HG02870 (cell line): ENCODE results near the gene YPEL2.
"Not testable (repeated sequence)": the region's sequence is repeated elsewhere in the genome, so short reads cannot be mapped to it uniquely, and the experiment has no call there.

Source experiments
- ATAC-seq: cut with Tn5 transposase; IDR thresholded peaks from one replicate; pipeline ENCODE4 v1.9.1; 2021; ENCODE audit warnings: mild to moderate bottlenecking, moderate library complexity; ENCODE audit not compliant: unreplicated experiment

Gene YPEL2

GRCh38 chr17:59374612-59375011, 43.2 kb downstream of the YPEL2 start:
- no peak for ATAC-seq

GRCh38 chr17:59375857-59376256, 44.4 kb downstream of the YPEL2 start:
- no peak for ATAC-seq

GRCh38 chr17:59376506-59376905, 45.1 kb downstream of the YPEL2 start:
- no peak for ATAC-seq

GRCh38 chr17:59377410-59377809, 46.0 kb downstream of the YPEL2 start:
- no peak for ATAC-seq

- no peak for ATAC-seq
Measured at GRCh38 chr17:59378675-59379074, 47.2 kb downstream of the YPEL2 start.

- no peak for ATAC-seq
Measured at GRCh38 chr17:59380474-59380873, 49.0 kb downstream of the YPEL2 start.

GRCh38 chr17:59381716-59382570, 50.5 kb downstream of the YPEL2 start:
- no peak for ATAC-seq

GRCh38 chr17:59383893-59384292, 52.4 kb downstream of the YPEL2 start:
- no peak for ATAC-seq

- no peak for ATAC-seq
Measured at GRCh38 chr17:59387351-59388068, 56.1 kb downstream of the YPEL2 start.

- ATAC-seq = no peak
Measured at GRCh38 chr17:59388069-59388556, 56.7 kb downstream of the YPEL2 start.

- no peak for ATAC-seq
Measured at GRCh38 chr17:59389066-59389465, 57.6 kb downstream of the YPEL2 start.

GRCh38 chr17:59391021-59391420, 59.6 kb downstream of the YPEL2 start:
- no peak for ATAC-seq

- ATAC-seq = no peak
Measured at GRCh38 chr17:59392973-59393679, 61.7 kb downstream of the YPEL2 start.

- not testable (repeated sequence) for ATAC-seq
Measured at GRCh38 chr17:59393742-59394410, 62.4 kb downstream of the YPEL2 start.

GRCh38 chr17:59396134-59396826, 64.8 kb downstream of the YPEL2 start:
- ATAC-seq = no peak

- no peak for ATAC-seq
Measured at GRCh38 chr17:59397316-59398073, 66.0 kb downstream of the YPEL2 start.

GRCh38 chr17:59399914-59400313, 68.5 kb downstream of the YPEL2 start:
- no peak for ATAC-seq

GRCh38 chr17:59400858-59401257, 69.4 kb downstream of the YPEL2 start:
- no peak for ATAC-seq

GRCh38 chr17:59401274-59401673, 69.8 kb downstream of the YPEL2 start:
- no peak for ATAC-seq

- ATAC-seq = no peak
Measured at GRCh38 chr17:59401725-59402124, 70.3 kb downstream of the YPEL2 start.
